ENCODE data around the gene MBNL1.

Gene MBNL1

GRCh38 chr3:152225201-152225600 is 43.5 kb upstream of the MBNL1 start:
- H3K9me3 ChIP-seq (ENCODE audit: control insufficient read depth, insufficient read depth, low read depth, low read length), result no peaks in the 10 kb centered on the region
- POLR2A ChIA-PET, result no interaction called here
- TF ChIP-seq ZNF747 (tag by site-specific recombination; IDR thresholded peaks at IDR 0.05), result no peak

GRCh38 chr3:152226176-152226575 is 42.6 kb upstream of the MBNL1 start:
- Histone ChIP-seq H3K4me1 (ENCODE audit: control insufficient read depth, insufficient read depth, low read length) (no peaks in the 10 kb centered on the region), H3K36me3 (ENCODE audit: control insufficient read depth in 2 of 2, insufficient read depth in 1 of 2, low read length in 2 of 2) (no peaks in the 10 kb centered on the region), H3K27ac (ENCODE audit: extremely low read depth, low read depth, low read length) (no peak overlapping the region), H3K4me3 (ENCODE audit: low read depth, low read length) (no peak overlapping the region), H3K9me3 (ENCODE audit: control insufficient read depth, insufficient read depth, low read depth, low read length) (no peaks in the 10 kb centered on the region)
- CTCF ChIA-PET, result no interaction called here
- POLR2A ChIA-PET, result no interaction called here
- TF ChIP-seq SALL2 (tag by site-specific recombination; IDR thresholded peaks at IDR 0.05; ENCODE audit: borderline replicate concordance) (no peak), ZNF112 (tag by site-specific recombination; IDR thresholded peaks at IDR 0.05) (no peak), ZNF561 (tag by site-specific recombination; IDR thresholded peaks at IDR 0.05; ENCODE audit: borderline replicate concordance) (no peak), ZEB2 (tag by site-specific recombination; IDR thresholded peaks at IDR 0.05) (no peak), ZNF280D (tag by site-specific recombination; IDR thresholded peaks at IDR 0.05) (no peak), BCL11A (tag by site-specific recombination; IDR thresholded peaks at IDR 0.05; ENCODE audit: low read depth) (no peak), ZNF792 (tag by site-specific recombination; IDR thresholded peaks at IDR 0.05) (no peak), ZNF48 (tag by site-specific recombination; IDR thresholded peaks at IDR 0.05) (no peak), ZNF211 (tag by site-specific recombination; IDR thresholded peaks at IDR 0.05; ENCODE audit: low read depth) (no peak), ZNF707 (tag by site-specific recombination; IDR thresholded peaks at IDR 0.05) (no peak), ZNF292 (tag by site-specific recombination; IDR thresholded peaks at IDR 0.05; ENCODE audit: borderline replicate concordance, low read depth) (no peak)
- TF ChIP-seq, protein P1, sequence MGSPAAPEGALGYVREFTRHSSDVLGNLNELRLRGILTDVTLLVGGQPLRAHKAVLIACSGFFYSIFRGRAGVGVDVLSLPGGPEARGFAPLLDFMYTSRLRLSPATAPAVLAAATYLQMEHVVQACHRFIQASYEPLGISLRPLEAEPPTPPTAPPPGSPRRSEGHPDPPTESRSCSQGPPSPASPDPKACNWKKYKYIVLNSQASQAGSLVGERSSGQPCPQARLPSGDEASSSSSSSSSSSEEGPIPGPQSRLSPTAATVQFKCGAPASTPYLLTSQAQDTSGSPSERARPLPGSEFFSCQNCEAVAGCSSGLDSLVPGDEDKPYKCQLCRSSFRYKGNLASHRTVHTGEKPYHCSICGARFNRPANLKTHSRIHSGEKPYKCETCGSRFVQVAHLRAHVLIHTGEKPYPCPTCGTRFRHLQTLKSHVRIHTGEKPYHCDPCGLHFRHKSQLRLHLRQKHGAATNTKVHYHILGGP (tag by site-specific recombination; IDR thresholded peaks at IDR 0.05), result no peak

More at GRCh38 chr3:152225201-152225600, 43.5 kb upstream of the MBNL1 start:
- CTCF ChIA-PET, result interaction anchor here (0.6 kb wide), 1 partner anchor 40 kb away, joined by 3 read pairs; no protein-coding TSS in a partner anchor
- no peak overlapping the region for H3K4me3 ChIP-seq (ENCODE audit: low read depth, low read length)
- H3K27ac ChIP-seq (ENCODE audit: extremely low read depth, low read depth, low read length), result no peak overlapping the region
- H3K36me3 ChIP-seq (ENCODE audit: control insufficient read depth in 2 of 2, insufficient read depth in 1 of 2, low read length in 2 of 2), result no peaks in the 10 kb centered on the region
- H3K4me1 ChIP-seq (ENCODE audit: control insufficient read depth, insufficient read depth, low read length), result no peaks in the 10 kb centered on the region

GRCh38 chr3:152227027-152227426 is 41.7 kb upstream of the MBNL1 start:
- Histone ChIP-seq H3K36me3 (ENCODE audit: control insufficient read depth in 2 of 2, insufficient read depth in 1 of 2, low read length in 2 of 2) (no peaks in the 10 kb centered on the region), H3K27ac (ENCODE audit: extremely low read depth, low read depth, low read length) (no peak overlapping the region), H3K4me1 (ENCODE audit: control insufficient read depth, insufficient read depth, low read length) (no peaks in the 10 kb centered on the region), H3K9me3 (ENCODE audit: control insufficient read depth, insufficient read depth, low read depth, low read length) (no peaks in the 10 kb centered on the region), H3K4me3 (ENCODE audit: low read depth, low read length) (no peak overlapping the region)
- CTCF ChIA-PET, result no interaction called here
- POLR2A ChIA-PET, result no interaction called here
- TF ChIP-seq ZNF37A (tag by site-specific recombination; IDR thresholded peaks at IDR 0.05), result no peak
- TF ChIP-seq ZNF621 (tag by site-specific recombination; IDR thresholded peaks at IDR 0.05), result no peak
- no peak for TF ChIP-seq ZNF701 (tag by site-specific recombination; IDR thresholded peaks at IDR 0.05)
- no peak for TF ChIP-seq ZNF521 (tag by site-specific recombination; IDR thresholded peaks at IDR 0.05)
- TF ChIP-seq TCF7L2 (IDR thresholded peaks at IDR 0.05; ENCODE audit: borderline replicate concordance, low read depth, low read length), result no peak
- no peak for TF ChIP-seq ZNF350 (tag by site-specific recombination; IDR thresholded peaks at IDR 0.05)
- TF ChIP-seq ZNF121 (tag by site-specific recombination; IDR thresholded peaks at IDR 0.05), result no peak
- TF ChIP-seq CTCF (tag by site-specific recombination; IDR thresholded peaks at IDR 0.05), result no peak
- no peak for TF ChIP-seq ZNF174 (tag by site-specific recombination; IDR thresholded peaks at IDR 0.05)
- TF ChIP-seq, protein P2, sequence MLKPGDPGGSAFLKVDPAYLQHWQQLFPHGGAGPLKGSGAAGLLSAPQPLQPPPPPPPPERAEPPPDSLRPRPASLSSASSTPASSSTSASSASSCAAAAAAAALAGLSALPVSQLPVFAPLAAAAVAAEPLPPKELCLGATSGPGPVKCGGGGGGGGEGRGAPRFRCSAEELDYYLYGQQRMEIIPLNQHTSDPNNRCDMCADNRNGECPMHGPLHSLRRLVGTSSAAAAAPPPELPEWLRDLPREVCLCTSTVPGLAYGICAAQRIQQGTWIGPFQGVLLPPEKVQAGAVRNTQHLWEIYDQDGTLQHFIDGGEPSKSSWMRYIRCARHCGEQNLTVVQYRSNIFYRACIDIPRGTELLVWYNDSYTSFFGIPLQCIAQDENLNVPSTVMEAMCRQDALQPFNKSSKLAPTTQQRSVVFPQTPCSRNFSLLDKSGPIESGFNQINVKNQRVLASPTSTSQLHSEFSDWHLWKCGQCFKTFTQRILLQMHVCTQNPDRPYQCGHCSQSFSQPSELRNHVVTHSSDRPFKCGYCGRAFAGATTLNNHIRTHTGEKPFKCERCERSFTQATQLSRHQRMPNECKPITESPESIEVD (tag by site-specific recombination; IDR thresholded peaks at IDR 0.05), result no peak
- TF ChIP-seq, protein P1 (tag by site-specific recombination; IDR thresholded peaks at IDR 0.05), result no peak
- no peak for TF ChIP-seq GLIS2 (tag by site-specific recombination; IDR thresholded peaks at IDR 0.05)

All from HEK293 (cell line).